ENCODE data around the gene SPIRE2. TPM values are rescaled to one million over a fixed set of nuclear protein-coding genes. Genes with fewer than 3 reads are reported as not detected.
A peak's percentile ranks its signal among the peaks of the same experiment; 100 is the strongest.

SPIRE2 gene
- total and polyA plus RNA-seq, 2 of the 13 experiments (the other 11 are each of a cell fraction or from before 2014, with no cell fraction given) = 13.3 to 37.5 TPM

DNA sequence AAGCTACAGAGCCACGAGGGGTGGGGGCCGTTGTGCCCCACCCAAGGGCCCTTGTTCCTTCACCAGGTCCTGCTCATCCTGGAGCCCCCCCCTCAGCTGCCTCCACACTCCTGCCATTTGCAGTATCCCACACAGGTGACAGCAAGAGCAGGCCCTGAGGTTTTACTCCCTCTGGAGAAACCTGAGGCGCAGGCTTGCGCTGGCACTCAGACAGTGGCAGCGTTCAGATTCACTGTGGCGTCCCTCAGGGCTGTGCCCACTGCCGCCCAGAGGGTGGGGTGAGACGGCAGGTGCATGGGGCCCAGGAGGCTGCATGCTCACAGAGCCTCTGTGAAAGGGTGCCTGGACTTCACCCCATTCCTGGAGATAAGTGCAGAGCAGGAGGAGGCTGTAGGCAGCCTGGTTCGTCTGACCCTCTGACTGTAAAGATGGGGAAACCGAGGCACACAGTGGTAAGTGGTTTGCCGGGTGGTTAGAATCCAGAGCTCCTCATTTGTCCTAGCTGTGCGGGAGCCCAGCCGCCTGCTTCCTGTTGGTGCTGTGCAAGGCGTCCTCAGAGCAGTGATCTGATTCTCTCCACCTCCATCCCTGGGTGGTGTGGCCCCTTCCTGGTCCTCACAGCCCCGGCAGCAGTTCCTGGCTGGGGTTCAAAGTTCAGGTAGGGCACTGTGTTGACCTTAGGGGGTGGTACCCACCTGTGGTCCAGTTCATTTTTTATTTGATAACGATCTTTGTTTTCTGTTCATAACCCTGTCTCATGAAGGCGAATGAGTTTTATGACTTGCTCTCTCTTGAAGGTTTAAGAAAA lies 1.6 kb downstream of the SPIRE2 start (continued):
- no peak for TF ChIP-seq ZNF510 (CRISPR knock-in tag; IDR thresholded peaks at IDR 0.05; ENCODE audit: low read depth)
- TF ChIP-seq ZSCAN25 (CRISPR knock-in tag; IDR thresholded peaks at IDR 0.05) = 0 out of 2 replicates have a peak, but pooled peaks have one; percentile 22
- peak; percentile 78; the same call in 1 of the 2 replicates for TF ChIP-seq PHF21A (CRISPR knock-in tag; IDR thresholded peaks at IDR 0.05)
- TF ChIP-seq, protein P1, sequence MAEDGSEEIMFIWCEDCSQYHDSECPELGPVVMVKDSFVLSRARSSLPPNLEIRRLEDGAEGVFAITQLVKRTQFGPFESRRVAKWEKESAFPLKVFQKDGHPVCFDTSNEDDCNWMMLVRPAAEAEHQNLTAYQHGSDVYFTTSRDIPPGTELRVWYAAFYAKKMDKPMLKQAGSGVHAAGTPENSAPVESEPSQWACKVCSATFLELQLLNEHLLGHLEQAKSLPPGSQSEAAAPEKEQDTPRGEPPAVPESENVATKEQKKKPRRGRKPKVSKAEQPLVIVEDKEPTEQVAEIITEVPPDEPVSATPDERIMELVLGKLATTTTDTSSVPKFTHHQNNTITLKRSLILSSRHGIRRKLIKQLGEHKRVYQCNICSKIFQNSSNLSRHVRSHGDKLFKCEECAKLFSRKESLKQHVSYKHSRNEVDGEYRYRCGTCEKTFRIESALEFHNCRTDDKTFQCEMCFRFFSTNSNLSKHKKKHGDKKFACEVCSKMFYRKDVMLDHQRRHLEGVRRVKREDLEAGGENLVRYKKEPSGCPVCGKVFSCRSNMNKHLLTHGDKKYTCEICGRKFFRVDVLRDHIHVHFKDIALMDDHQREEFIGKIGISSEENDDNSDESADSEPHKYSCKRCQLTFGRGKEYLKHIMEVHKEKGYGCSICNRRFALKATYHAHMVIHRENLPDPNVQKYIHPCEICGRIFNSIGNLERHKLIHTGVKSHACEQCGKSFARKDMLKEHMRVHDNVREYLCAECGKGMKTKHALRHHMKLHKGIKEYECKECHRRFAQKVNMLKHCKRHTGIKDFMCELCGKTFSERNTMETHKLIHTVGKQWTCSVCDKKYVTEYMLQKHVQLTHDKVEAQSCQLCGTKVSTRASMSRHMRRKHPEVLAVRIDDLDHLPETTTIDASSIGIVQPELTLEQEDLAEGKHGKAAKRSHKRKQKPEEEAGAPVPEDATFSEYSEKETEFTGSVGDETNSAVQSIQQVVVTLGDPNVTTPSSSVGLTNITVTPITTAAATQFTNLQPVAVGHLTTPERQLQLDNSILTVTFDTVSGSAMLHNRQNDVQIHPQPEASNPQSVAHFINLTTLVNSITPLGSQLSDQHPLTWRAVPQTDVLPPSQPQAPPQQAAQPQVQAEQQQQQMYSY (CRISPR knock-in tag; IDR thresholded peaks at IDR 0.05) = no peak
- peak; percentile 29; the same call in 1 of the 2 replicates for TF ChIP-seq AKAP8 (CRISPR knock-in tag; IDR thresholded peaks at IDR 0.05)
- TF ChIP-seq, protein P2, sequence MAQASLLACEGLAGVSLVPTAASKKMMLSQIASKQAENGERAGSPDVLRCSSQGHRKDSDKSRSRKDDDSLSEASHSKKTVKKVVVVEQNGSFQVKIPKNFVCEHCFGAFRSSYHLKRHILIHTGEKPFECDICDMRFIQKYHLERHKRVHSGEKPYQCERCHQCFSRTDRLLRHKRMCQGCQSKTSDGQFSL (CRISPR knock-in tag; IDR thresholded peaks at IDR 0.05) = peak; percentile 65
- peak; percentile 45 for TF ChIP-seq ZEB1 (IDR thresholded peaks at IDR 0.05; ENCODE audit: insufficient replicate concordance, low read depth)
- TF ChIP-seq, protein P3, sequence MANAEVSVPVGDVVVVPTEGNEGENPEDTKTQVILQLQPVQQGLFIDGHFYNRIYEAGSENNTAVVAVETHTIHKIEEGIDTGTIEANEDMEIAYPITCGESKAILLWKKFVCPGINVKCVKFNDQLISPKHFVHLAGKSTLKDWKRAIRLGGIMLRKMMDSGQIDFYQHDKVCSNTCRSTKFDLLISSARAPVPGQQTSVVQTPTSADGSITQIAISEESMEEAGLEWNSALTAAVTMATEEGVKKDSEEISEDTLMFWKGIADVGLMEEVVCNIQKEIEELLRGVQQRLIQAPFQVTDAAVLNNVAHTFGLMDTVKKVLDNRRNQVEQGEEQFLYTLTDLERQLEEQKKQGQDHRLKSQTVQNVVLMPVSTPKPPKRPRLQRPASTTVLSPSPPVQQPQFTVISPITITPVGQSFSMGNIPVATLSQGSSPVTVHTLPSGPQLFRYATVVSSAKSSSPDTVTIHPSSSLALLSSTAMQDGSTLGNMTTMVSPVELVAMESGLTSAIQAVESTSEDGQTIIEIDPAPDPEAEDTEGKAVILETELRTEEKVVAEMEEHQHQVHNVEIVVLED (CRISPR knock-in tag; IDR thresholded peaks at IDR 0.05; ENCODE audit: borderline replicate concordance) = 0 out of 2 replicates have a peak, but pooled peaks have one; percentile 38
- TF ChIP-seq, protein P4, sequence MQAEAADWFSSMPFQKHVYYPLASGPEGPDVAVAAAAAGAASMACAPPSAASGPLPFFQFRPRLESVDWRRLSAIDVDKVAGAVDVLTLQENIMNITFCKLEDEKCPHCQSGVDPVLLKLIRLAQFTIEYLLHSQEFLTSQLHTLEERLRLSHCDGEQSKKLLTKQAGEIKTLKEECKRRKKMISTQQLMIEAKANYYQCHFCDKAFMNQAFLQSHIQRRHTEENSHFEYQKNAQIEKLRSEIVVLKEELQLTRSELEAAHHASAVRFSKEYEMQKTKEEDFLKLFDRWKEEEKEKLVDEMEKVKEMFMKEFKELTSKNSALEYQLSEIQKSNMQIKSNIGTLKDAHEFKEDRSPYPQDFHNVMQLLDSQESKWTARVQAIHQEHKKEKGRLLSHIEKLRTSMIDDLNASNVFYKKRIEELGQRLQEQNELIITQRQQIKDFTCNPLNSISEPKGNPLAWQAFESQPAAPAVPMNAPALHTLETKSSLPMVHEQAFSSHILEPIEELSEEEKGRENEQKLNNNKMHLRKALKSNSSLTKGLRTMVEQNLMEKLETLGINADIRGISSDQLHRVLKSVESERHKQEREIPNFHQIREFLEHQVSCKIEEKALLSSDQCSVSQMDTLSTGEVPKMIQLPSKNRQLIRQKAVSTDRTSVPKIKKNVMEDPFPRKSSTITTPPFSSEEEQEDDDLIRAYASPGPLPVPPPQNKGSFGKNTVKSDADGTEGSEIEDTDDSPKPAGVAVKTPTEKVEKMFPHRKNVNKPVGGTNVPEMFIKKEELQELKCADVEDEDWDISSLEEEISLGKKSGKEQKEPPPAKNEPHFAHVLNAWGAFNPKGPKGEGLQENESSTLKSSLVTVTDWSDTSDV (CRISPR knock-in tag; IDR thresholded peaks at IDR 0.05) = no peak
- peak; percentile 80 for TF ChIP-seq TBX2 (CRISPR knock-in tag; IDR thresholded peaks at IDR 0.05; ENCODE audit: borderline replicate concordance)
- TF ChIP-seq ZNF577 (CRISPR knock-in tag; IDR thresholded peaks at IDR 0.05; ENCODE audit: borderline replicate concordance, low read depth) = no peak
- peak; percentile 43; the same call in 1 of the 2 replicates for TF ChIP-seq TGIF2 (CRISPR knock-in tag; IDR thresholded peaks at IDR 0.05)
- TF ChIP-seq PAWR (CRISPR knock-in tag; IDR thresholded peaks at IDR 0.05; ENCODE audit: borderline replicate concordance) = no peak
- TF ChIP-seq JDP2 (CRISPR knock-in tag; IDR thresholded peaks at IDR 0.05; ENCODE audit: borderline replicate concordance) = no peak
- TF ChIP-seq KLF9 (CRISPR knock-in tag; IDR thresholded peaks at IDR 0.05; ENCODE audit: low read depth) = 0 out of 2 replicates have a peak, but pooled peaks have one; percentile 35

All from HepG2 (cell line).